GM12878 (cell line): ENCODE measurements around the gene GHITM. TPM values are rescaled to one million over a fixed set of nuclear protein-coding genes. Genes with fewer than 3 reads are reported as not detected.
"Not testable (repeated sequence)": the region's sequence is repeated elsewhere in the genome, so short reads cannot be mapped to it uniquely, and the experiment has no call there.

Source experiments
- ATAC-seq: fragments of 200-7000 bp; cut with Tn5 transposase; 3 replicates; pipeline ENCODE4 v1.9.1; 2020; ENCODE audit warnings: mild to moderate bottlenecking, moderate library complexity
- BruUV-seq: library from RNA; stranded (reverse); fragments of 400-500 nt; replicated peaks from 2 replicates; lab custom pipeline; 2021; lab: Mats Ljungman, UMichigan
- CTCF ChIA-PET: fragments of 300-600 bp; sonication (Branson Sonifier 250); formaldehyde crosslinking; extraction: SDS; loops from one replicate; lab custom pipeline; 2021; ENCODE audit warnings: inconsistent platforms; lab: Yijun Ruan, JAX
- POLR2A ChIA-PET: fragments of 350-600 bp; formaldehyde crosslinking; extraction: SDS; loops from one replicate; lab custom pipeline; 2021; ENCODE audit warnings: inconsistent platforms; lab: Charles Lee
- RAD21 ChIA-PET: fragments of 300-600 bp; sonication (Branson Sonifier 250); formaldehyde crosslinking; loops from one replicate; lab custom pipeline; 2023; ENCODE audit warnings: antibody characterized with exemption; ENCODE audit not compliant: unreplicated experiment; lab: Charles Lee
- SMC1A ChIA-PET: fragments of 300-600 bp; sonication (Branson Sonifier 250); formaldehyde crosslinking; loops from one replicate; lab custom pipeline; 2023; ENCODE audit not compliant: unreplicated experiment, uncharacterized antibody; lab: Charles Lee
- DNase-seq: peaks from one replicate; pipeline ENCODE4 v3.0.0-alpha.2; 2011; ENCODE audit warnings: low read depth, low spot score
- FAIRE-seq: peaks from 3 replicates; lab custom pipeline; 2011; peaks lifted over from hg19 to GRCh38; lab: Jason Lieb, UNC
- H2AFZ ChIP-seq: 2 replicates; pipeline ENCODE4 v1.6.0; 2011; ENCODE audit warnings: low read depth, low read length, control low read depth; ENCODE audit not compliant: control insufficient read depth
- H3K27ac ChIP-seq: 2 replicates; pipeline ENCODE4 v1.5.1; 2011; ENCODE audit warnings: control low read depth; ENCODE audit not compliant: control insufficient read depth, insufficient read depth
- H3K27me3 ChIP-seq, 2 experiments: replicated peaks in 1 of 2; 2 replicates each; pipeline versions ENCODE4 v1.6.0 to v1.6.1; 2011; ENCODE audit warnings: low read length in 1 of 2; ENCODE audit not compliant: control insufficient read depth in 2 of 2, insufficient read depth in 2 of 2
- H3K36me3 ChIP-seq, 2 experiments: 2 replicates each; pipeline ENCODE4 v1.5.1; 2011; ENCODE audit warnings: low read length in 1 of 2; ENCODE audit not compliant: control insufficient read depth in 2 of 2, insufficient read depth in 2 of 2
- H3K4me1 ChIP-seq: 2 replicates; pipeline ENCODE4 v1.6.1; 2011; ENCODE audit warnings: mild to moderate bottlenecking, low read length, moderate library complexity, mixed read lengths; ENCODE audit not compliant: control insufficient read depth, insufficient read depth
- H3K4me2 ChIP-seq: 2 replicates; pipeline ENCODE4 v1.6.0; 2011; ENCODE audit warnings: control low read depth; ENCODE audit not compliant: control insufficient read depth, insufficient read depth
- H3K4me3 ChIP-seq: fragments of 200-600 bp; sonication (generic); 2 replicates; pipeline ENCODE4 v1.5.1; 2016
- H3K79me2 ChIP-seq: 2 replicates; pipeline ENCODE4 v1.6.0; 2011; ENCODE audit warnings: low read length; ENCODE audit not compliant: control insufficient read depth, insufficient read depth
- H3K9ac ChIP-seq: 2 replicates; pipeline ENCODE4 v1.8.0; 2011; ENCODE audit warnings: low read length, control low read depth, mixed read lengths; ENCODE audit not compliant: control insufficient read depth, insufficient read depth
- H3K9me3 ChIP-seq: replicated peaks from 3 replicates; pipeline ENCODE4 v1.5.1; 2011; ENCODE audit warnings: mild to moderate bottlenecking, low read length; ENCODE audit not compliant: control insufficient read depth, insufficient read depth
- H4K20me1 ChIP-seq: 2 replicates; pipeline ENCODE4 v1.6.0; 2011; ENCODE audit not compliant: control insufficient read depth, insufficient read depth
- CHD1 ChIP-seq: IDR thresholded peaks from 2 replicates; pipeline ENCODE4 v1.6.1; 2012; ENCODE audit warnings: low read depth, low read length, improper control_type of control experiment
- MLLT1 ChIP-seq: fragments of 450-650 bp; IDR thresholded peaks from 2 replicates; pipeline ENCODE4 v1.6.1; 2016; ENCODE audit warnings: mild to moderate bottlenecking
- PAX8 ChIP-seq: fragments of 450-650 bp; IDR thresholded peaks from 2 replicates; pipeline ENCODE4 v1.6.1; 2017; ENCODE audit warnings: mild to moderate bottlenecking, moderate library complexity
- ZBTB40 ChIP-seq: fragments of 450-650 bp; IDR thresholded peaks from 2 replicates; pipeline ENCODE4 v1.6.1; 2016; ENCODE audit warnings: mild to moderate bottlenecking, moderate library complexity, borderline replicate concordance
- WGBS: methylation state at CpG from one replicate; pipeline ENCODE4 v1.1.6; 2016; ENCODE audit warnings: low lambda C conversion rate; ENCODE audit not compliant: insufficient replicate concordance, insufficient coverage; ENCODE audit errors: missing lambda C conversion rate; 5-methylcytosine and 5-hydroxymethylcytosine counted together
- in situ Hi-C: fragments of 300-500 bp; cut with MboI; formaldehyde crosslinking; loops from 9 replicates; pipeline ENCODE4 v1.14.3; 2018; ENCODE audit warnings: mixed read lengths
- intact Hi-C: fragments of 100-400 bp; cut with micrococcal nuclease; formaldehyde crosslinking; loops from one replicate; pipeline ENCODE4 v1.14.2; 2022; ENCODE audit not compliant: unreplicated experiment
- polyA plus RNA-seq, 11 experiments: library from polyadenylated mRNA; depleted of rRNA in 4 of 11; unstranded in 6 of 11; stranded (reverse) in 5 of 11; fragments of >200 nt; fragmentation: Nextera tagmentation in 4 of 11; fragmentation: Illumina TruSeq in 1 of 11; extraction: Ambion mirVana in 4 of 11; extraction: Trizol in 1 of 11; gene quantifications; 1 replicate in 1 of 11; 2 replicates in 10 of 11; pipeline versions ENCODE4 v1.2.1 to v1.2.3, GENCODE V29; 2011 to 2016; ENCODE audit warnings: inconsistent platforms in 2 of 11, missing spikeins in 2 of 11, low read depth in 1 of 11
- total RNA-seq, 4 experiments: library from RNA; depleted of rRNA in 3 of 4; stranded (reverse); fragments of >200 nt in 3 of 4; fragmentation: Illumina TruSeq in 1 of 4; extraction: Trizol in 1 of 4; gene quantifications; 2 replicates each; pipeline versions ENCODE4 v1.2.1 to v1.2.3, GENCODE V29; 2013 to 2021

The GHITM gene
- total and polyA plus RNA-seq, 10 of the 15 experiments (the other 5 are each of a cell fraction or from before 2014, with no cell fraction given), result 120 to 501 (median 209) TPM

DNA sequence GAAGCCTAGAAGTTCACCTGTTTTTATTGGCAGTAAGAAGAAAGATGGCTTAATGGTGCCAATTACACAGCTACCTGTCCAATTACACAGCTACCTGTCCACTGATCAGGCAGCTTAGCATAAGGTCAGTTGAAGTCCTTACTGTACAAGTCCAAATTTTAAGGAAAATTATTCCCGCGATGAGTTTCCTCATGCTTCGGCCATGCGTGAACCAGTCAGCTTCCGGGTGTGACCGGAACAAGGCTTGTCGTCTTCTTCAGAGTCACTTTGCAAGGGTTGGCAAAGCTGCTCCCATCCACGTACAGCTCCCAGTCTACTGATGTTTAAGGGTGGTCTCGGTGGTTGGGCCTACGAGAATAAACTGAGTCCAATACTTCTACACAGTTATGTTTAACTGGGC lies 29.1 kb downstream of the GHITM start:
- ChIA-PET CTCF (interaction anchor here (1.0 to 25.5 kb wide), 6 partner anchors 10 to 372 kb away, joined by 3 to 788 read pairs (median 6); partner anchors contain the start of gene CDHR1), RAD21 (interaction anchor here (4.2 kb wide), 1 partner anchor 20 kb away, joined by 31 read pairs; no protein-coding TSS in a partner anchor)
- BruUV-seq, result not testable (repeated sequence)

GRCh38 chr10:84171237-84171636 lies 31.9 kb downstream of the GHITM start:
- intact Hi-C loops, result loop anchor here (5.0 to 10.0 kb wide), 2 partner anchors 161 to 1246 kb away; no protein-coding TSS in a partner anchor
- peaks cover 28% of the 10 kb centered on the region for H3K4me1 ChIP-seq
- H4K20me1 ChIP-seq, POLR2A ChIA-PET, H3K27me3 ChIP-seq, H3K36me3 ChIP-seq, CTCF ChIA-PET, FAIRE-seq, RAD21 ChIA-PET, H3K9me3 ChIP-seq, ATAC-seq, SMC1A ChIA-PET, DNase-seq, in situ Hi-C loops: not testable (repeated sequence)
- WGBS, result 0% methylated on average over 2 of the region's 2 CpGs
- H3K79me2 ChIP-seq, result peaks cover 49% of the 10 kb centered on the region
- BruUV-seq, result TSS peak; percentile 74
- H3K9ac ChIP-seq, result peak overlapping the region; percentile 93
- peak overlapping the region; percentile 98 for H3K27ac ChIP-seq
- H3K4me3 ChIP-seq, result peak overlapping the region; percentile 70
- H3K4me2 ChIP-seq, result peak overlapping the region; percentile 86
- H2AFZ ChIP-seq, result peak overlapping the region; percentile 59; the same call in 1 of the 2 replicates
- 0 out of 2 replicates have a peak, but pooled peaks have one; percentile 53 for TF ChIP-seq PAX8
- TF ChIP-seq CHD1, result 0 out of 2 replicates have a peak, but pooled peaks have one; percentile 62
- peak; percentile 87 for TF ChIP-seq MLLT1
- TF ChIP-seq ZBTB40, result peak; percentile 51; the same call in 1 of the 2 replicates

More for the DNA sequence above, 29.1 kb downstream of the GHITM start:
- peak overlapping the region; percentile 32; the same call in 1 of the 2 replicates for H3K27ac ChIP-seq
- FAIRE-seq, DNase-seq, H3K36me3 ChIP-seq, intact Hi-C loops, H4K20me1 ChIP-seq, H3K27me3 ChIP-seq, H3K9ac ChIP-seq, in situ Hi-C loops, H3K9me3 ChIP-seq, ATAC-seq, H2AFZ ChIP-seq: not testable (repeated sequence)
- peak overlapping the region; percentile 80 for H3K4me2 ChIP-seq
- peak overlapping the region; percentile 81 for H3K4me3 ChIP-seq
- WGBS, result 68% methylated on average over 10 of the region's 10 CpGs
- SMC1A ChIA-PET, result interaction anchor here (1.2 to 8.3 kb wide), 8 partner anchors 9 to 160 kb away, joined by 3 to 70 read pairs (median 6); partner anchors contain the start of gene CCSER2
- peak; percentile 88 for TF ChIP-seq MLLT1
- H3K4me1 ChIP-seq, result peaks cover 35% of the 10 kb centered on the region
- peaks cover 65% of the 10 kb centered on the region for H3K79me2 ChIP-seq
- POLR2A ChIA-PET, result interaction anchor here (0.6 to 2.7 kb wide), 6 partner anchors 9 to 142 kb away, joined by 3 to 10 read pairs (median 4); partner anchors contain the start of gene GHITM
